Measurements from ENCODE around the gene THSD7A.

THSD7A gene

GRCh38 chr7:11489280-11489679 lies 342.7 kb downstream of the THSD7A start:
- no peak for DNase-seq

- DNase-seq, result no peak
Observed at GRCh38 chr7:11486271-11486670, 345.7 kb downstream of the THSD7A start.

GRCh38 chr7:11485636-11486035 lies 346.4 kb downstream of the THSD7A start:
- DNase-seq, result no peak

GRCh38 chr7:11480143-11480542 lies 351.9 kb downstream of the THSD7A start:
- DNase-seq, result peak in 1 of 2 donors; percentile 21

DNA sequence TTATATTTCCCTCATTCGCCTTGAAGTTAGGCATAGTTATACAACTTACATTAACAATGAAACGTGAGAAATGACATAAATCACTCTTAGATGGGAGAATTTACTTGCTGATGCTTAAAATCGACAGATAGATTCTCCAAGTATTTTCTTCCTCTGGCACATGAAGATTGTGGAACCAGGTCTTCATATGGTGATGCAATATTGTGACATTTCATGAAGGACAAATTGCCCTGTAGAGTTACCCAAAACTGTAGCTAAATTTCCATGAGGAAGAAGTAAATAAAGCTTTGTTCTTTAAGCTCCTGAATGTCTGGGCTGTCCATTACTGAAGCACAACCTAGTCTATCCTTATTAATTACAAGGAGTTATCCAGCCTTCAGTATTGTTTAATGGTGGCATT lies 353.1 kb downstream of the THSD7A start:
- peak; percentile 14 to 34 for DNase-seq

DNA sequence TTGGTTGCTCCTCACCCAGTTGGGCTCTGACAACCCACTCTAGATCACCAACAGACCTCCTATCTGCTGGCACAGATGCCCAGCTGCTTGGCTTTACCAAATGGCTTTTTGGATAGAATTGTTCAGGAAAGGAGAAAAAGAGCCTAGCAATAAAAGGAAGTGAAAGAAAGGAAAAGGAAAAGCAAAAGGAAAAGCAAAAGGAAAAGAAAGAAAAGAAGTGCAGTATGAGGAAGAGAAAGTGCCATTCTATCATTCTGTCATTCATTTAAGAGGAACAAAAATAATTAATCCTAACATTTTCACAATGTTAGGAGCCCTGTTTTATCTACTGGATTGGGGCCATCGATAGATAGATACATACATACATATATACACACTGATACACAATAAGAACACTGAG lies 353.6 kb downstream of the THSD7A start:
- DNase-seq, result no peak

DNA sequence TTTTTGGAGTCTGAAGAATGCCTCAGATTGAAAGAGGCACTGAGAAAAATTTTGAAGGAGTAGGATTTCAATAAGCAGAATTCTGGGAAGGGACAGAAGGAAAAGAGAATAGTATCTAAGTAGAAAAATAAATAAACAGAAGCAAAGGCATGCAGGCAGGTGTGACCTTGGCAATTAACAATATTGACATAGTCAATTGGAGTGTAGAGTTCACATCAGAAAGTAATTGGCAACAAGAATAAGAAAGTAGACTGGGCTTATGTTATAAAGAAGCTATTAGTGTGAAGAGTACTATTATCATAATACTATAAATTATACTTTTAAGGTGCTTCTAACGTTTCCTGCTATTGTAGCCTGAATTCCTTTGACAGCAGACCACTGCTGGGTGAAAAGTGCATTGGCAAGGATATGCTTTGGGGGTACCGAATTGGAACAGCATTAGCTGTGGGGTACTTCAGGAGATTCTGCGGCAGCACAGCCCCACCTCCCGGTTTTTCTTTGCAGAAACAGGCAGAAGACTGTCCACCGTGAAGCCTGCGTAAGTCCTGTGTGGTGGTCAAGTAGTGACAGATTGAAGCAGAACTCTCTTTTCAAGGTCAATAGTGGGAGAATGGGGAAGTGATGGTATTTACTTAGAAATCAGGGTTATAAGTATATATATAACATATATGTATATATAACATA lies 357.0 kb downstream of the THSD7A start:
- DNase-seq, result no peak

GRCh38 chr7:11473807-11474424 lies 358.1 kb downstream of the THSD7A start:
- no peak for DNase-seq

DNA sequence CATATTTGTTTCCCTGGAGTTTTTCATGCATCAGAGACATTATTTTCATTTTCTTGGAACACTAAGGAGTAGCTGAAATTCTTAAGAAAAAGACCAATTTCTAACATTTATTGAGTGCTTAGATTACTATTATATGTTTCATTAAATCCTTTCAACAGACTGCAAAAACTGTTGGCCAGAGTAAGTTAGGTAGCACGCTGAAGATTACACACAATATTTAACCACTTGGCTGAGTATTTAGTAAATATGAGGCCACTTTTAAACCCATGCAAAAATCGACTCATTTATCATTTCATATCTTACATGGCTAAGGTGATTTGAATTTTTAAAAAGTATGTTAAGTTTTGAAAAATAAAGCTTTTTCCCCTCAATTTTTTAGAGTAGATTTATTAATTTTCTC lies 358.8 kb downstream of the THSD7A start:
- DNase-seq, result no peak

DNA sequence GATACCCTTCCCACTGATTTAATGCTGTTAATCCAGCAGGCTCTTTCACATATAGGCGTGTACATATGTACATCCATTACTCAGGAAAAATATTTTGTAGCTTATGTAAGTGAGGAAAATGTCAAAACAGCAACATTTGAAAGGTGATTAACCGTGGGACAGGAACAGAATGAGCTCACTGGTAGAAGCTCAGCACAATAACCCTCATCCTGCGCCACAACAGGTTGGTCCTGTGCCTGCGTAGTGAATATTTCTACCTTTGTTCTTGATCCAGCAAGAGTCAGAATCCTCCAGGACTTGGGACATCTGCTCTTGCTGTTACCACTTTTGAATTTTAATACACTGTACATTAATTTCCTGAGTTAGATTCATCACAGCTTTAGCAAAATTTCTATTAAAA lies 359.4 kb downstream of the THSD7A start:
- DNase-seq, result no peak

DNA sequence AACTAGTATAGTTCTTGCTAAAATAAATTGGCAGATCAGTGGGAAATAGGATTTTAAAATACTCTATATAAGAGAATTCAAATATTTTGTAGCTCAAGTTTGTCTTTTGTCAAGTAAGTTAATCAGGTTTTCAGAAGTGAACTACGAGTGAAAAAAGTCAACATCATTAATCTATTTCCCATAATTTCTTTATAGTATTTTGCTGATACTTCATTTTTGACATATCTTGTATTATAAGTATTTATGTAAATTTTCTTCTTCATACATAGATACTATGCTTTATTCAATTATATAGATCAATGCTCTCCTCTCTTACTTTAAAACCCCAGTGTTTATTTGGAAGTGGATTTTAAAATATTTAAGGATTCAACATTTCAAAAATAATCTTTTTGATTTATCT lies 360.7 kb downstream of the THSD7A start:
- no peak for DNase-seq

DNA sequence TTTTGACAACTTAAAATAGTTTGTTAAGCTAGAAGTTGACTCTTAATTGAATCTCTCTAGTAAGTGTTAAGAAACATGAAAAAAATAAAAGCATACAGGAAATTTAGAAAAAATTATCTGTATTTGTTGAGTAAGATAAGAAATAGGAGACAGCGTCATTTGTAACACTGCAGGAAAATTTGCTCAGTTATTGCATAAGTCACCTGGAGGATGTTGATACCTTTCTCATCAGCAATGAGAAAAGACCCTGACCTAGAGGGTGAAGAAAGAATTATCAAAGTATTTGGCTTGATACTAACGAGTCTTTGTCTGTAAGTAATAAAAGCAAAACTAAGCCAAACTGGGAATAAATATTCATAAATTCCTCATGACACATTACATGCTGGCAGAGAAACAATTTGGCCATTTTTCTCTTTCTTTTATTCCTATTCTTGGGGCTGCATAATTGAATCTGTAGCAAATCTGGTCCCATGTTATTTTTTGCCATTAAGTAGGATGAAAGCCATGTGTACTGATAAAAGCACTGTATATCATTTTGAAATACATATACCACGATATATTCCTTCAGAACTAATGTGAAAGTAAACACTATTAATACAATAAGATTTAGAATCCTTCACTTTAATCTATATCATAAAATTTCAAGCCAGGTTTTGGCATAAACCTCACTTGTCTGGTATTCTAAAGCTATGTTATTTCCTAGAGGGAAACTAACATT lies 362.8 kb downstream of the THSD7A start:
- DNase-seq, result no peak

DNA sequence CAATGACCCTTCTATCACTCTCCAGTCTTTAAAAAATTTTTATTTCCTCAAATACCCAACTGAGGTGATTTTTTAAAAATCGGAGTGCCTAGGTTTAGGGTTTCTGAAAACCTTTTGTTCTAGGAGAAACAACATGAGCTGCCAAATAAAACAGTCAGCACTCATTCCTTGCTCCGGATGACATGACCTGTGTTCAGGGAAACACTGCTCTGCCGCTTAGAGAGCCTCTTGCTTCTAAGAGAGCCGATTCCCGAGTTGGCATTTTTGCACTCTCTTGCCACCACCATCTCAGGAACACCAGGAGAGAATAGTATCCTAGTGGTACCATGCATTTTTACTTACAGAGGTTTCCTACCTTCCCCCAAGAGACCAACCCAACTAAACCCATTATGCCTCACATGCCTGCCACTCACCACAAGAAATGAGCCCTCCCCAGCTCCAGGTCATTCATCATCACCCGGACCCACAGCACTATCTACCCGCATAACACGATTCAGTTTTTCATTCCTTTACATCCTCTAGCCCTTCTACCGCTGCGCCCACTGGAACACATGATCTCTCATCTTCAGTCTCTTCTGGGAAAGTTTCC lies 365.4 kb downstream of the THSD7A start:
- DNase-seq, result no peak

- no peak for DNase-seq
Observed at GRCh38 chr7:11464624-11465023, 367.4 kb downstream of the THSD7A start.

DNA sequence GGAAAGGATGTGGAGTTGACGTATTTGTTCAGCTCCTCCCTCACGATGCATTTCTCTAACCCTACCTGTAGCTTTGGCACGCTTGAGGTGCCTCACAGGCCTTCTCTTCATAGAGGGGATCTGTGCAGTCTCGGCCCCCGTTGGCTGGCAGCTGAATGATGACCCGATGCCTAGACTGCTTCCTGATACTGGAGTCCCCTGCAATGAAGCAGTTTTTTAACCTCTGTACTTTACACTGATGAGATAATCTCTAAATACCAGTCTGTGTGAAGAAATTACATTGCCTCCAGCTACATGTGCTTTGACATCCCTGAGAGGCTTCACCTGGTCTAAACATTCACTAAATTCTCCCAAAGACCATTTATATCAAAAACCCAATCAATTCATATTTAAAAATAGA lies 370.1 kb downstream of the THSD7A start:
- DNase-seq, result no peak

- peak; percentile 29 to 30 for DNase-seq
Observed at GRCh38 chr7:11458736-11459483, 373.1 kb downstream of the THSD7A start.

DNA sequence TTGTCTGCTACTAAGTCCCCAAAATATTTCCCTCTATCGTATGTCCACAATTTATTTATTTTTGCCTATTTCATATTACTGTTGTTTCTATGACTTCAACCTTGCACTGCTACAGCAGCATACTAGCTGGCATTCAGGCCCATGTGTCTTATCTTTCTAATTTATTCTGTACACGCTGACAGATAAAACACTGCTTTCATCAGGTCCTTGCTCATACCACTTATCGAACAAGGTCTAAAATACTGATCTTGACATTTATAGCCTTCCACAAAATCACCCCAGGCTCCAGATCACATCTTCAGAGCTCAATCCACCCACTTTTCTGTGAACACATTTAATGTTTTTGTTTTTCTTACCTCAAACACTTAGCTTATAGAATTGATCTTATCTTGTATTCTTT lies 374.6 kb downstream of the THSD7A start:
- no peak for DNase-seq

GRCh38 chr7:11456574-11456973 lies 375.4 kb downstream of the THSD7A start:
- no peak for DNase-seq

DNA sequence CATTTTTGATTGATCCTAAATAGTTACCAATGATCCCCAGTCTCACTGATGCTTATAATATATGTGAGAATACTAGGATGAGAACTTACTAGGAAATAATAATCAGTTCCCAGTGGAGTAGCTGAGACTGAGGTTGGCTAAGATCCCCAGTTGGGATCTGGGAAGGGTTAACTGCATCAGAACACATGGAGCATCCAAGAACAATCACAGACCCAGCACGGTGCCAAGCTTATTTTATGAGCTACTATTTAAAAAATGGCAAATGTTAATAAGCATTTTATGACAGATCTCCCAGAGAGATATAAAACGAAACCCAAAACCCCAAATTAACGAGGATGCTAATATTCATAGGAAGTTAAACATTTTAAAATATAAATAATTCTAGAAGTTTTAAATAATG lies 379.5 kb downstream of the THSD7A start:
- DNase-seq, result no peak

DNA sequence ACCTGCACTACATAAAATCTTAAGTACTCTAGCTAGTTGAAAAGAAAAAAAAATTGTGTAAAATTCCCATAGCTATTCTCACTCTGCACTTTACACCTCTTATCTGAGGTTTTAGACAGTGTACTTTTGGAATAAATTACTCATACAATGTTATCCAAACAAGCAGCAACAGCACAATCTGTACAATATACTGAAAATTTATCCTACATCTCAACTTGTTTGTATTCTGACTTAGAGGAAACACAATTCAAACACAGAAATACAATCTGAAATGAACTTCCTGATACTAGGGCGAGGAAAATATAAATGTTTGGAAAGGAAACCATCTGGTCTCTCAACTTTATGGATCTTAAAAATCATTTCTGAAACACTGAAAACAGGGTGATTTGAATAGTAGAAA lies 381.7 kb downstream of the THSD7A start:
- DNase-seq, result no peak

DNA sequence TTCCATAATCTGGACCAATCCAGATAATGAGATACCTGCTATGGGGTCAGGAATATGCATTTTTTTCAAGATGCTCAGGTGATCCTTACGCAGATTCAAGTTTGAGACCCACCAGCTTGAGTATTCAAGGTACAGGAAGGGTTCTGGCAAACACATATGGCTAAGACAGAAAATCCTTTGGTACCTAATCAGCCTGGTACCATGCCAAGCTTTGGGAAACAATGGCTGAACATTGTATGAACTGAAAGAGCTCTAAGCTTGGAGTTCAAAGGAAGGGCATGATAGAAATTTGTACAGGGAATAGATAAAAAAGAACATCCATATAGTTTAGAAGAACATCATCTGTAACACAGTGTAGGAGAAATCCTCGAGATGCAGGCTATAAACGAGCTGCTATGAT lies 382.7 kb downstream of the THSD7A start:
- no peak for DNase-seq

- DNase-seq, result no peak
Observed at GRCh38 chr7:11448323-11448722, 383.7 kb downstream of the THSD7A start.

- DNase-seq, result no peak
Observed at GRCh38 chr7:11447106-11447505, 384.9 kb downstream of the THSD7A start.

Measured in inflammatory macrophage (primary cell).